Activated CD4-positive, alpha-beta T cell treated with anti-CD3 and anti-CD28 coated beads, Interleukin-2, amount 50 U/mL, for 16 hours (primary cell): ENCODE results near the gene CNPPD1.

Experiments
- DNase-seq: peaks from one replicate; pipeline ENCODE4 v3.0.0-alpha.2; 2020

Gene CNPPD1

GRCh38 chr2:219158025-219158424 lies 18.7 kb downstream of the CNPPD1 start:
- DNase-seq = no peak

- no peak for DNase-seq
Measured at GRCh38 chr2:219157396-219157795, 19.3 kb downstream of the CNPPD1 start.

GRCh38 chr2:219155054-219155644 lies 21.6 kb downstream of the CNPPD1 start:
- peak; percentile 71 for DNase-seq

DNA sequence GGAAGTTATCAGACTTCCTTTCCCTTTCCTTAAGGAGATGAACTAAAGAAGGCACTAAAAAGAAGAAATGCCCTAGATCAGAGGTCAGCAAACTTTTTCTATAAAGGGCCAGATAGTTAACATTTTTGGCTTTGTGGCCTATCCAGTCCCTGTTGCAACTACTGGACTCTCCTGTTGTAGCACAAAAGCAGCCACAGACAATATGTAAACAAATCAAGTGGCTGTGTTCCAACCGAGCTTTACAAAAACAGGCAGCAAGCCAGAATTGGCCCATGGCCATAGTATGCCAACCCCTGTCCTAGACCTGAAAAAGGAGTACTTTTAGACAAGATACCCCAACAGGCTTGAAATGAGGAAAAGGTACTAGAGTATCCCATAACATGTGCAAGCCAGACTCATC lies 27.1 kb downstream of the CNPPD1 start:
- no peak for DNase-seq

DNA sequence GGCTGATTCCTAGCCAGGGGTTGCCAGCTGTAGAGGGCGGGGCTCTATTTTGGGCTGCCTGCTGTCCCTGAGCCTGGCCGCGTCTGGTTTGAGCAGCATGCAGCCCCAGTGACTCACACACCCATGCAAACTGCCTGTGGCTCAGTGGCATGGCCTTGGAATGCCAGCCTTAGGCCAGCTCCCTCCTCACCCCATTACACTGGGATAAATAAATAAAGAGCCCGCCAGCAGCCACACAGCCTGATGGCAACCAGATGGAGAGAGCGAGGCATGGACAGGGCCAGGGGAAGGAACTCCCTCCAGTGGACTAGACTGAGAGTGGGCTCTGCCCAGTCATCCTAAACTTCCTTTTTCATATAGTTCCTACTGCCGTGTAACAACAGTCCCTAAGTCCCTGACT lies 34.4 kb downstream of the CNPPD1 start:
- DNase-seq = no peak

GRCh38 chr2:219140722-219141121 lies 36.0 kb downstream of the CNPPD1 start:
- no peak for DNase-seq

GRCh38 chr2:219133976-219134375 lies 42.7 kb downstream of the CNPPD1 start:
- no peak for DNase-seq

- DNase-seq = no peak
Measured at GRCh38 chr2:219131744-219132143, 45.0 kb downstream of the CNPPD1 start.

- no peak for DNase-seq
Measured at GRCh38 chr2:219131327-219131726, 45.4 kb downstream of the CNPPD1 start.

DNA sequence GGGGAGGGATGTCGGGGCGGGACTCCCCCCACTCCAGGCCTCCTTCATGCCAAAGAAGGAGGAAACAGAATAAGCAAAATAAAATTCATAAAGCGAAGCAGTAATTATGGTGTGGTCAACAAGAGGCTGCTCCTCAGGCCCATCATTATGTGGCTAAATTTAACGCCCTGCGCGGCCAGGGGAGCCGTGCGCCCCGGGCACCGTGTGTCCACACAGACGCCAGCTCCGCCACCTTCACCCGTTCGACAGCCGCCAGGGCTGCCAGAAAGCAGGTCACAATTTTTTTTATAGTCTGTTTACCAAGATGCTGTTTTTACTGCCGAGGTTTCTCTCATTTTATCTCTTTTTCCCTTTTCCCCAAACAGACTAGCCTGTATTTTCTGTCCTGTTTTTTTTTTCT lies 47.1 kb downstream of the CNPPD1 start:
- DNase-seq = no peak

GRCh38 chr2:219128396-219128795 lies 48.3 kb downstream of the CNPPD1 start:
- no peak for DNase-seq

DNA sequence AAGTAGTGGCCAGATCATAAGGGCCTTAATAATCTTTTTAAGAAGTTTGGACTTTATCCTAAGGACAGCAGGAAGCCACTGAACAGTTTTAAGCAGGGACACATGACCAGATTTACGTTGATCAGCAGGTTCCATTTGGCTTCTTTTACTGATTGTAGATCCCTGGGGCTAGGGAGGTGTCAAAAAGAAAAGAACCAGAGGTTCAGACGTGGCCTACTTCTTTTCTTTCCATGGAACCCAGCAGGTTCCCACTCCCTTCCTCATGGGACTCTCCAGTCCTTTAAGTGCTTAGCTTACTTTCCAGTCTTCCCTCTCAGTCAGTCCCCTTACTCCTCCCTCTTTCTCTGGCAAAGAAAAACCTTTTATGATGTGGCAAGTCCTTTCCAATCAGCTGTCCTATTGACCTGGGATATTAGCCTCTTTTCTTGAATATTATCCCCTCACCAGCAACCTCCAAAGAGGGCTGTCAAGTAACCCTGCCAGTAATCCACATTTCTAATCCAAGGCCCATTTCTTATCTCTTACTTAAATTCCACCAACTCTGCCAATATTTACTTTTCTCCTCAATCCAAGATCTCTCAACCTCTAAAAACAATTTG lies 49.6 kb downstream of the CNPPD1 start:
- no peak for DNase-seq

DNA sequence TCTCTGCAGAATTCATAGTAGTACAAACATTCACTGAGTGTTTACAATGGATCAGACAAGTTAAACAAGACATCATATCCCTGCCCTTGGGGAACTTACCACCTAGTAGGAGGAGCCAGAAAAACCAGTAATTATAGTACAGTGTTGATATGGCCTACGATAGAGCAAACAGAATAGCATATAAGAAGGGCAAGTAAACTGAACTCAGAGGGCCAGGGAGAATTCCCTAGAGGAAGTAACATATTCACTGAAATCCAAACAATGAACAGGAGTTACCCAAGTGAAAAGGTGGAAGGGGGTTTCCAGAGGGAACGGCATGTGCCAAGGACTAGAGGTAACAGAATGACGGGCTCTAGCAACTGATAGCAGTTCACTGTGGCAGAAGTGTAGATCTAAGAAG lies 50.2 kb downstream of the CNPPD1 start:
- no peak for DNase-seq

DNA sequence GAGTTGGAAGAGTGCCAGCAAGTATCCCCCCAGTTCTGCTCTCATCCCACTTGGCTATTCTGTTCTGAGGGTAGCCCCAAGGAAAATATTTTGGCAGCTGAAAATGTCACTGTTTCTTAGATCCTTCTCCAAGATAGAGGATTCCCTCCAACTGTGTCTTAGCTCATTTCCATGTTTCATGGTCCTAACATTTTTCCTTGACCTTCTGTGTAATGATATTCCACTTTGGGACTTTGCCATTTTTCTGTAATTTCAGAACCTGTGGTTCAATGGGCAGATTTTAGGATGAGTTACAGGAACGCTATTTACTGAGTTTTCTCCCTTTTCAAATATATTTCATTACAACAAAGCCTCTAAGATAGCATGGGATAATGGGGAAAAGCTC lies 50.8 kb downstream of the CNPPD1 start:
- no peak for DNase-seq

GRCh38 chr2:219125225-219125885 lies 51.4 kb downstream of the CNPPD1 start:
- DNase-seq = no peak

GRCh38 chr2:219124381-219125110 lies 52.2 kb downstream of the CNPPD1 start:
- peak; percentile 10 for DNase-seq

DNA sequence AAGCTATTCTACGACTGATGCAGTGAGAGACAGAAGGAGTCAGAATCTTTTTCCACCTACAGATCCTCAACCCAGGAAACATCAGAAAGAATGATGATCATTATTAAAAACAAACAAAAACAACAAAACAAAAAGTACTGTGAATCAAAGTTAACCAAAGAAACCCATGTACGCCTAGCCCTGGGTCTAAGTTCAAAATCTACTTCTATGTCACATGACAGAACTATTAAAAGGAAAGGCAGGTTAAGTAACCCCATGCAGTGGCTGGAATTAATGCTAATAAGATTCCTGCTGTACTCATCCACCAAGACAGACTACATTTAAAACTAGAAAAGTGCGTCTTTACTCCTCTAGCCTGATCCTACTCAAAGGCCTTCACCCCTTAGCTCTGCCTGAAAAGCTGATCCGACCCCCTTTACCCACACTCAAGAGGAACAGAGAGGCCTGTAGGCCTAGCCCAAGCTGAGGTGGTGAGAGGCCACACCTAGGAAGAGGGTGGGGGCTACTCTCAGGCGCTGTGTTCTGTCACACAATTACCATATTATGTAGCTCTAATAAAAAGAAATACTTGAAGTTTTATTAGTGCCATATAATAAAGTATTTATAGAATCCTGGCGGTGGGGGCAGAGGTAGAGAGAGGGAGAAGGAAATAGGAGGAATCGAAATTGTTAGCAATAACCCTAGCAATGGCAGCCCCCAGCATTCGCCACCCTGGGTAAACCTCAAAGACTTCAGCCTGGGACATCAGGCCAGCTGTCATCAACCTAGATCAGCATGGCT lies 53.2 kb downstream of the CNPPD1 start:
- DNase-seq = no peak

GRCh38 chr2:219122202-219122980 lies 54.3 kb downstream of the CNPPD1 start:
- DNase-seq = no peak
